ENCODE results near the gene TMED8. TPM values are rescaled to one million over a fixed set of nuclear protein-coding genes. Genes with fewer than 3 reads are reported as not detected.
A peak's percentile ranks its signal among the peaks of the same experiment; 100 is the strongest.
"Not testable (repeated sequence)": the region's sequence is repeated elsewhere in the genome, so short reads cannot be mapped to it uniquely, and the experiment has no call there.

Gene TMED8
- total RNA-seq (4.5 TPM), polyA plus RNA-seq (ENCODE audit: insufficient read depth in 1 of 8, insufficient read length in 8 of 8, low replicate concordance in 1 of 8) (1 to 10 TPM; 4.4 to 8.2 (median 5.6) TPM)
- long read RNA-seq, donor 1, full-length matches to known transcripts: 1 of 1 reads
- long read RNA-seq, donor 1, partial matches to known transcripts: 0 of 1 reads
- long read RNA-seq, donor 1, other reads (novel, unspliced or antisense): 0 of 1 reads
- long read RNA-seq, donor 2: 0 reads
- long read RNA-seq, donor 3: 0 reads
- long read RNA-seq, donor 4: 0 reads
- long read RNA-seq, donor 5, full-length matches to known transcripts: 3 of 3 reads
- long read RNA-seq, donor 5, partial matches to known transcripts: 0 of 3 reads
- long read RNA-seq, donor 5, other reads (novel, unspliced or antisense): 0 of 3 reads
- long read RNA-seq, donor 6: 0 reads
- long read RNA-seq, donor 7: 0 reads
- long read RNA-seq, donor 8, full-length matches to known transcripts: 1 of 1 reads
- long read RNA-seq, donor 8, partial matches to known transcripts: 0 of 1 reads
- long read RNA-seq, donor 8, other reads (novel, unspliced or antisense): 0 of 1 reads
- long read RNA-seq, donor 9: 0 reads
- long read RNA-seq, donor 10: 0 reads
- long read RNA-seq, donor 11, full-length matches to known transcripts: 2 of 2 reads
- long read RNA-seq, donor 11, partial matches to known transcripts: 0 of 2 reads
- long read RNA-seq, donor 11, other reads (novel, unspliced or antisense): 0 of 2 reads

DNA sequence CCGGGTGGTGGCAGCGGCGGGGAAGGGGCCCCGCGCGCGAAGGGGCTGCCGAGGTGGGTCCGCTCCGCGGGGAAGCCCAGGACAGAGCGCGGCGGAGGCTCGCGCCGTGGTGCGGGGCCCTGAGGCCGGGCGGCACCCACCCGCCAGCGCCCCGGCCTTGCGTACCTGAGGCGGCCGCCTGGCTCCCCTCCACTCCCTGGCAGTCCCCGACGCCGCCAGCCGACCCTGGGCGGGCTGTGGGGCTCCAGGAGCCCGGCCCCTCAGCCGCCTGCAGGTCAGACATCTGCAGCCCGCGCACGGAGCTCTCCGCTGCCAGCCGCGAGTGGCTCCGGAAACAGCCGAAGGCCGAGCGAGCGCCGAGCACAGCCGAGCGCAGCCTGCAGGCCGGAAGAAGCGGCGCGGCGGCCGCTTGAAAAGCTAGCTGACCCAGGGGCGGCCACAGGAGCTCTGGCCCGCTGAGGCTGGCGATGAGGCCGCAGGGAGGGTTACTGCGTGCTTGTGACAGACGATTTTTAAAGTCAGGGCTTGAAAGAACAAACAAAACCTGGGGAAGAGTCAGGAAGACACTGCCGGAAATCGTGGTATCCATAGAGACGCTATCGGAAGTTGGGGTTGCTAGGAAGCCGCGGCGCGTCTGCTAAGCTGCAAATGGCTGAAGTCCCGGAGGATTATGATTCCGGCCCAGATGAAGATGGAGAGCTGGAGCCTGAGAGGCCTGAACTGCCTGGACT, at the start of gene TMED8, which contains the start of gene SAMD15:
Gene TMED8 (minus strand): TSS at position 324 of the 731 bp plus-strand sequence. CDS start 41 bp downstream, at position 283.
Gene SAMD15 (plus strand): TSS at position 609 of the 731 bp plus-strand sequence. CDS start 40 bp downstream, at position 649.
- peak; percentile 94 for DNase-seq
- Histone ChIP-seq H3K4me1 (ENCODE audit: control insufficient read depth, insufficient read depth, low read length) (peaks cover 14% of the 10 kb centered on the region), H3K27ac (ENCODE audit: low read length) (peak within 1 kb of the TSS; percentile 83), H3K36me3 (ENCODE audit: control insufficient read depth, insufficient read depth, low read length) (no peaks in the 10 kb centered on the region), H3K27me3 (ENCODE audit: control insufficient read depth, insufficient read depth, low read length) (no peaks in the 10 kb centered on the region), H3K9me3 (replicated peaks; ENCODE audit: control insufficient read depth, low read depth, low read length) (no peaks in the 10 kb centered on the region), H3K4me3 (ENCODE audit: low read length) (peak within 1 kb of the TSS; percentile 83)
- WGBS (ENCODE audit: insufficient coverage): under 1% methylated on average over 68 of the region's 69 CpGs

DNA sequence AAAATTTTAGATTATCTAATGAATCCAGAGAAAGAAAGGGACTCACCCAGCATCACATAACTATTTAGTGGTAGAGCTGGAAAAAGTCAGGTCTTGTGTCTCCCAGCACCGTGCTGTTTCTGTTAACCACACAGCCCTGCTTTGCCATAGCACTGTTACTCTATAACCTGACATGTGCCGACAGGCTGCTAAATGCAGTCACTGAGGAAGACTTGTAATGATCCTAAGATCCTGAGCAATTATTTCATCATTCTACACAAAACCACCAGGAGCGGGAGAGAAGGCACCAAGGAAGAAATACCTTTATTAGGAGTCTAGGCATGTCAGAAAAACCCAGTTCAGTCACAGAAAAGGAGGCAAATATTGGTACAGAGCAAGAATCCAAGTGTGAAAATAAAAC, 49.5 kb upstream of the TMED8 start:
- Histone ChIP-seq H3K36me3 (ENCODE audit: control insufficient read depth, insufficient read depth, low read length) (peaks cover 75% of the 10 kb centered on the region), H3K4me3 (ENCODE audit: low read length) (no peak overlapping the region)

DNA sequence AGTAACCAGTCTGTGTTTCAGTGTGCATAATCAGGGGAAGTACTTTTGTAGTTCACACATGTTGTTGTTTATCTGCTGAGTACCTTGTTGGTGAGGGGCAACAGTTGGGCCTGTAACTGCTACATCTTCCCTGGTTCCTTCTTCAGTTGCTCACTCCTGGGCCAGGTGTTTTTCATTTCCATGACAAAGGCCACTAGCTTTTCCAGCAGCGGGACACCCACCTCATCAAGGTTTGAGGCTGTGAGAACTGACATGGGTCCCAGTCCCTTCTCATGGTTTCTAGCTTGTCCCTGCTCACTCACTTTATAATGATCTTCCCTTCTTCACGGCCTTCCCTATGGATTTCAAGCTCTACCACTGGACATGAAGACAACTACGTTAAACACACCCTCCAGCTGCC, 48.0 kb upstream of the TMED8 start:
- H3K27ac ChIP-seq (ENCODE audit: low read length): no peak overlapping the region
- H3K4me1 ChIP-seq (ENCODE audit: control insufficient read depth, insufficient read depth, low read length): no peaks in the 10 kb centered on the region
- peaks cover 75% of the 10 kb centered on the region for H3K36me3 ChIP-seq (ENCODE audit: control insufficient read depth, insufficient read depth, low read length)
- 83% methylated on average over 2 of the region's 3 CpGs for WGBS (ENCODE audit: insufficient coverage)
- H3K27me3 ChIP-seq (ENCODE audit: control insufficient read depth, insufficient read depth, low read length): no peaks in the 10 kb centered on the region
- H3K4me3 ChIP-seq (ENCODE audit: low read length): no peak overlapping the region
- no peak for DNase-seq
- H3K9me3 ChIP-seq (replicated peaks; ENCODE audit: control insufficient read depth, low read depth, low read length): peaks cover 7% of the 10 kb centered on the region

More for the DNA sequence above, 49.5 kb upstream of the TMED8 start:
- no peak overlapping the region for H3K27ac ChIP-seq (ENCODE audit: low read length)
- no peak for DNase-seq
- no peaks in the 10 kb centered on the region for H3K27me3 ChIP-seq (ENCODE audit: control insufficient read depth, insufficient read depth, low read length)
- WGBS (ENCODE audit: insufficient coverage): no CpG with 5 or more reads among the region's 3 CpGs
- H3K4me1 ChIP-seq (ENCODE audit: control insufficient read depth, insufficient read depth, low read length): no peaks in the 10 kb centered on the region
- no peaks in the 10 kb centered on the region for H3K9me3 ChIP-seq (replicated peaks; ENCODE audit: control insufficient read depth, low read depth, low read length)

DNA sequence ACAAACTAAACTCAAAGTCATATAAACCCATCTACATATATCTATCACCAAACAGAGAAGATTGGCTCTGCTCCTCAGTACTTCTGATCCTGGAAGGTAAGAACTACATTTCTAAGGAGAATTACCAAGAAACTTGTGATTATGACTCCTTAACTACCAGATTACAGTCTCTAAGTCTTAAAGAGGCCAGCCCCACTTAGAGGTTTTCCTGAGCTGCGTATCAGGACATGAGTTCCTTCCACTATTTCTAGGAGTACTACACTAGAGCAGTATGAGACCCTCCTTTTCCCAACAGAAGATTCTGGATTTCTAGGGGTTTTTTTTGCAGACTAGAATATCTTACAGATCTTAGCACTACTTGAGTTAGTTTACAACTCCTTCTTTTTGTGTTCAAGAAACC, 46.5 kb upstream of the TMED8 start, which contains the start of gene NOXRED1:
Gene NOXRED1 (minus strand): TSS at position 101 of the 400 bp plus-strand sequence. CDS start 634 bp downstream, outside the sequence.
- peaks cover 62% of the 10 kb centered on the region for H3K36me3 ChIP-seq (ENCODE audit: control insufficient read depth, insufficient read depth, low read length)
- no peak within 1 kb of the TSS for H3K27ac ChIP-seq (ENCODE audit: low read length)
- no peak for DNase-seq
- H3K9me3 ChIP-seq (replicated peaks; ENCODE audit: control insufficient read depth, low read depth, low read length): peaks cover 14% of the 10 kb centered on the region
- no peaks in the 10 kb centered on the region for H3K4me1 ChIP-seq (ENCODE audit: control insufficient read depth, insufficient read depth, low read length)
- H3K4me3 ChIP-seq (ENCODE audit: low read length): no peak within 1 kb of the TSS
- WGBS (ENCODE audit: insufficient coverage): 100% methylated on average over 1 of the region's 1 CpG
- no peaks in the 10 kb centered on the region for H3K27me3 ChIP-seq (ENCODE audit: control insufficient read depth, insufficient read depth, low read length)

GRCh38 chr14:77421201-77421600, 44.3 kb upstream of the TMED8 start:
- H3K36me3 ChIP-seq (ENCODE audit: control insufficient read depth, insufficient read depth, low read length): peaks cover 41% of the 10 kb centered on the region

GRCh38 chr14:77416836-77417235, 39.9 kb upstream of the TMED8 start:
- WGBS (ENCODE audit: insufficient coverage): no CpG with 5 or more reads among the region's 8 CpGs
- no peaks in the 10 kb centered on the region for H3K4me1 ChIP-seq (ENCODE audit: control insufficient read depth, insufficient read depth, low read length)

More at GRCh38 chr14:77421201-77421600, 44.3 kb upstream of the TMED8 start:
- no CpG with 5 or more reads among the region's 2 CpGs for WGBS (ENCODE audit: insufficient coverage)
- Histone ChIP-seq H3K4me3 (ENCODE audit: low read length) (no peak overlapping the region), H3K9me3 (replicated peaks; ENCODE audit: control insufficient read depth, low read depth, low read length) (peaks cover 17% of the 10 kb centered on the region), H3K4me1 (ENCODE audit: control insufficient read depth, insufficient read depth, low read length) (no peaks in the 10 kb centered on the region), H3K27me3 (ENCODE audit: control insufficient read depth, insufficient read depth, low read length) (no peaks in the 10 kb centered on the region), H3K27ac (ENCODE audit: low read length) (no peak overlapping the region)
- DNase-seq: no peak

DNA sequence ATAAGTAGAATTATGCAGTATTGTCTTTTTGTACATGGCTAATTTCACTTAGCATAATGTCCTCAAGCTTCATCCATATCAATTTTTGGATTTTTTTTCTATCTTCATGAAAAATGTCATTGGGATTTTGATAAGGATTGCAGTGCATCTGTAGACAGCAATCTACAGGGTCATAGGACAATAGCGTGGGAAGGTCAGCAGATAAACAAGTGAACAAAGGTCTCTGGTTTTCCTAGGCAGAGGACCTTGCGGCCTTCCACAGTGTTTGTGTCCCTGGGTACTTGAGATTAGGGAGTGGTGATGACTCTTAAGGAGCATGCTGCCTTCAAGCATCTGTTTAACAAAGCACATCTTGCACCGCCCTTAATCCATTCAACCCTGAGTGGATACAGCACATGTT, 39.2 kb upstream of the TMED8 start:
- H3K27ac ChIP-seq (ENCODE audit: low read length); H3K4me1 ChIP-seq (ENCODE audit: control insufficient read depth, insufficient read depth, low read length); DNase-seq; H3K27me3 ChIP-seq (ENCODE audit: control insufficient read depth, insufficient read depth, low read length); H3K4me3 ChIP-seq (ENCODE audit: low read length); H3K36me3 ChIP-seq (ENCODE audit: control insufficient read depth, insufficient read depth, low read length): not testable (repeated sequence)
- no CpG with 5 or more reads among the region's 3 CpGs for WGBS (ENCODE audit: insufficient coverage)
- peaks cover 17% of the 10 kb centered on the region for H3K9me3 ChIP-seq (replicated peaks; ENCODE audit: control insufficient read depth, low read depth, low read length)

More at GRCh38 chr14:77416836-77417235, 39.9 kb upstream of the TMED8 start:
- H3K4me3 ChIP-seq (ENCODE audit: low read length): no peak overlapping the region
- peaks cover 8% of the 10 kb centered on the region for H3K36me3 ChIP-seq (ENCODE audit: control insufficient read depth, insufficient read depth, low read length)
- H3K27me3 ChIP-seq (ENCODE audit: control insufficient read depth, insufficient read depth, low read length): no peaks in the 10 kb centered on the region
- DNase-seq: no peak
- H3K27ac ChIP-seq (ENCODE audit: low read length): no peak overlapping the region
- peaks cover 17% of the 10 kb centered on the region for H3K9me3 ChIP-seq (replicated peaks; ENCODE audit: control insufficient read depth, low read depth, low read length)

- peaks cover 15% of the 10 kb centered on the region for H3K9me3 ChIP-seq (replicated peaks; ENCODE audit: control insufficient read depth, low read depth, low read length)
- no CpG with 5 or more reads among the region's 10 CpGs for WGBS (ENCODE audit: insufficient coverage)
- not testable (repeated sequence) for H3K27ac ChIP-seq (ENCODE audit: low read length); DNase-seq; H3K36me3 ChIP-seq (ENCODE audit: control insufficient read depth, insufficient read depth, low read length); H3K4me3 ChIP-seq (ENCODE audit: low read length); H3K4me1 ChIP-seq (ENCODE audit: control insufficient read depth, insufficient read depth, low read length); H3K27me3 ChIP-seq (ENCODE audit: control insufficient read depth, insufficient read depth, low read length)
Observed at GRCh38 chr14:77415403-77416030, 38.6 kb upstream of the TMED8 start.

- H3K27ac ChIP-seq (ENCODE audit: low read length): no peak overlapping the region
- WGBS (ENCODE audit: insufficient coverage): 43% methylated on average over 1 of the region's 3 CpGs
- no peaks in the 10 kb centered on the region for H3K36me3 ChIP-seq (ENCODE audit: control insufficient read depth, insufficient read depth, low read length)
- H3K4me3 ChIP-seq (ENCODE audit: low read length): no peak overlapping the region
- no peak for DNase-seq
- H3K27me3 ChIP-seq (ENCODE audit: control insufficient read depth, insufficient read depth, low read length): no peaks in the 10 kb centered on the region
- H3K9me3 ChIP-seq (replicated peaks; ENCODE audit: control insufficient read depth, low read depth, low read length): no peaks in the 10 kb centered on the region
- no peaks in the 10 kb centered on the region for H3K4me1 ChIP-seq (ENCODE audit: control insufficient read depth, insufficient read depth, low read length)
Observed at GRCh38 chr14:77409131-77409533, 32.2 kb upstream of the TMED8 start.

All from muscle of leg (tissue), 16 donors.